SK-N-MC (cell line): ENCODE data around the gene DLGAP1.
"Not testable (repeated sequence)": the region's sequence is repeated elsewhere in the genome, so short reads cannot be mapped to it uniquely, and the experiment has no call there.

Experiments used
- DNase-seq: peaks from one replicate; pipeline ENCODE4 v3.0.0-alpha.2; 2011; ENCODE audit warnings: low read depth, low spot score
- H3K27ac ChIP-seq: fragments of 200-600 bp; sonication (generic); 2 replicates; pipeline ENCODE4 v1.5.1; 2016; ENCODE audit warnings: mixed run types
- H3K36me3 ChIP-seq: fragments of 200-600 bp; sonication (generic); 2 replicates; pipeline ENCODE4 v1.6.1; 2017; ENCODE audit warnings: antibody characterized with exemption, low read length, mixed read lengths; ENCODE audit not compliant: insufficient read depth
- H3K4me3 ChIP-seq: fragments of 200-600 bp; sonication (generic); 2 replicates; pipeline ENCODE4 v1.5.1; 2016
- H3K9ac ChIP-seq: fragments of 200-600 bp; sonication (generic); 2 replicates; pipeline ENCODE4 v1.8.0; 2017; ENCODE audit warnings: mixed run types, mixed read lengths; ENCODE audit not compliant: insufficient read length
- H3K9me3 ChIP-seq: fragments of 200-600 bp; sonication (generic); 2 replicates; pipeline ENCODE4 v1.6.1; 2017; ENCODE audit warnings: low read depth, mild to moderate bottlenecking, antibody characterized with exemption, low read length, moderate library complexity, mixed read lengths
- EZH2 ChIP-seq: fragments of 200-600 bp; sonication (generic); IDR thresholded peaks from one replicate; pipeline ENCODE4 v1.6.1; 2017; ENCODE audit warnings: antibody characterized with exemption
- FOXP2 ChIP-seq: optimal IDR thresholded peaks from 2 replicates; pipeline ENCODE3; 2011; ENCODE audit warnings: mild to moderate bottlenecking, moderate library complexity; ENCODE audit not compliant: insufficient read depth; ENCODE audit errors: extremely low read length, control extremely low read depth
- POLR2AphosphoS5 ChIP-seq: IDR thresholded peaks from 2 replicates; pipeline ENCODE4 v1.6.1; 2012; ENCODE audit warnings: mild to moderate bottlenecking, low read depth, low read length, borderline replicate concordance

DLGAP1 gene

GRCh38 chr18:4026542-4026941, 428.6 kb downstream of the DLGAP1 start:
- TF ChIP-seq POLR2AphosphoS5 (no peak), FOXP2 (no peak), EZH2 (no peak)
- Histone ChIP-seq H3K27ac (no peak overlapping the region), H3K4me3 (no peak overlapping the region), H3K9ac (no peak overlapping the region), H3K9me3 (no peaks in the 10 kb centered on the region; the same call in 1 of the 2 replicates), H3K36me3 (no peaks in the 10 kb centered on the region)
- no peak for DNase-seq

- no peak overlapping the region for H3K27ac ChIP-seq
- H3K4me3 ChIP-seq = no peak overlapping the region
- TF ChIP-seq EZH2 (no peak), FOXP2 (no peak), POLR2AphosphoS5 (no peak)
- H3K36me3 ChIP-seq = no peaks in the 10 kb centered on the region
- no peak overlapping the region for H3K9ac ChIP-seq
- no peaks in the 10 kb centered on the region; the same call in 1 of the 2 replicates for H3K9me3 ChIP-seq
- DNase-seq = no peak
Measured at GRCh38 chr18:4024702-4025101, 430.4 kb downstream of the DLGAP1 start.

GRCh38 chr18:4022749-4023148, 432.4 kb downstream of the DLGAP1 start:
- H3K27ac ChIP-seq, DNase-seq, H3K9ac ChIP-seq, H3K9me3 ChIP-seq, H3K36me3 ChIP-seq, H3K4me3 ChIP-seq: not testable (repeated sequence)

- Histone ChIP-seq H3K9me3 (no peaks in the 10 kb centered on the region; the same call in 1 of the 2 replicates), H3K36me3 (no peaks in the 10 kb centered on the region), H3K4me3 (no peak overlapping the region), H3K27ac (no peak overlapping the region), H3K9ac (no peak overlapping the region)
- TF ChIP-seq POLR2AphosphoS5 (no peak), FOXP2 (no peak), EZH2 (no peak)
- no peak for DNase-seq
Measured at GRCh38 chr18:4020026-4020425, 435.1 kb downstream of the DLGAP1 start.

- no peak overlapping the region for H3K9ac ChIP-seq
- no peak overlapping the region for H3K4me3 ChIP-seq
- TF ChIP-seq POLR2AphosphoS5 (no peak), FOXP2 (no peak), EZH2 (no peak)
- H3K9me3 ChIP-seq = no peaks in the 10 kb centered on the region
- H3K27ac ChIP-seq = no peak overlapping the region
- H3K36me3 ChIP-seq = no peaks in the 10 kb centered on the region
- no peak for DNase-seq
Measured at GRCh38 chr18:4017480-4017879, 437.6 kb downstream of the DLGAP1 start.

- H3K9ac ChIP-seq = no peak overlapping the region
- no peak overlapping the region for H3K4me3 ChIP-seq
- no peak overlapping the region for H3K27ac ChIP-seq
- TF ChIP-seq POLR2AphosphoS5 (no peak), EZH2 (no peak), FOXP2 (no peak)
- H3K9me3 ChIP-seq = no peaks in the 10 kb centered on the region
- no peak for DNase-seq
- H3K36me3 ChIP-seq = no peaks in the 10 kb centered on the region
Measured at GRCh38 chr18:4016391-4017049, 438.6 kb downstream of the DLGAP1 start.

- Histone ChIP-seq H3K36me3 (no peaks in the 10 kb centered on the region), H3K9ac (no peak overlapping the region), H3K4me3 (no peak overlapping the region), H3K9me3 (no peaks in the 10 kb centered on the region), H3K27ac (no peak overlapping the region)
- no peak for DNase-seq
- TF ChIP-seq POLR2AphosphoS5 = no peak
- TF ChIP-seq EZH2 = no peak
- no peak for TF ChIP-seq FOXP2
Measured at GRCh38 chr18:4007846-4008245, 447.3 kb downstream of the DLGAP1 start.

- H3K36me3 ChIP-seq = no peaks in the 10 kb centered on the region
- DNase-seq = peak; percentile 88
- no peaks in the 10 kb centered on the region for H3K9me3 ChIP-seq
- H3K27ac ChIP-seq = peak overlapping the region; percentile 81
- H3K4me3 ChIP-seq = peak overlapping the region; percentile 64
- TF ChIP-seq FOXP2 = no peak
- TF ChIP-seq POLR2AphosphoS5 = peak; percentile 57; the same call in 1 of the 2 replicates
- no peak overlapping the region for H3K9ac ChIP-seq
Measured at GRCh38 chr18:4004183-4004829, 450.8 kb downstream of the DLGAP1 start.
